NCI-H2029 (cell line): ENCODE measurements around the gene IDH3A.

ENCODE experiments used
- DNase-seq: peaks from one replicate; lab custom pipeline; 2025; lab: John Stamatoyannopoulos, UW

Gene IDH3A

DNA sequence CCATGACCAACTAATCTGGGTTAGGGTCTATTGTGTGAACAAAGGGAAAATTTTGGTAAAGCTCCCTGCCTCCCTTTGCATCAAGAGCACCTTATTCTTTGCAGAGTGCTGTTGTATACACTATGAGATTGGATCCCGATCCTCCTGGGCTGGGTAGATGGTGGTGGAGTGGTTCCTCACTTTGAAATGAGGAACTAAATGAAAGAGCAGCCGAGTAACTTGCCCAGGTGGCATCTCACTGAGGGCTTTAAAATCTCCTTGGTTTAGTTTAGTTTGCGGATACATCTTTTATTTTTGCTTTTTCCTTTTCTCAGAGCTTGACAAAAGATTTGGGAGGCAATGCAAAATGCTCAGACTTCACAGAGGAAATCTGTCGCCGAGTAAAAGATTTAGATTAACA lies 19.4 kb downstream of the IDH3A start:
- DNase-seq: no peak

DNA sequence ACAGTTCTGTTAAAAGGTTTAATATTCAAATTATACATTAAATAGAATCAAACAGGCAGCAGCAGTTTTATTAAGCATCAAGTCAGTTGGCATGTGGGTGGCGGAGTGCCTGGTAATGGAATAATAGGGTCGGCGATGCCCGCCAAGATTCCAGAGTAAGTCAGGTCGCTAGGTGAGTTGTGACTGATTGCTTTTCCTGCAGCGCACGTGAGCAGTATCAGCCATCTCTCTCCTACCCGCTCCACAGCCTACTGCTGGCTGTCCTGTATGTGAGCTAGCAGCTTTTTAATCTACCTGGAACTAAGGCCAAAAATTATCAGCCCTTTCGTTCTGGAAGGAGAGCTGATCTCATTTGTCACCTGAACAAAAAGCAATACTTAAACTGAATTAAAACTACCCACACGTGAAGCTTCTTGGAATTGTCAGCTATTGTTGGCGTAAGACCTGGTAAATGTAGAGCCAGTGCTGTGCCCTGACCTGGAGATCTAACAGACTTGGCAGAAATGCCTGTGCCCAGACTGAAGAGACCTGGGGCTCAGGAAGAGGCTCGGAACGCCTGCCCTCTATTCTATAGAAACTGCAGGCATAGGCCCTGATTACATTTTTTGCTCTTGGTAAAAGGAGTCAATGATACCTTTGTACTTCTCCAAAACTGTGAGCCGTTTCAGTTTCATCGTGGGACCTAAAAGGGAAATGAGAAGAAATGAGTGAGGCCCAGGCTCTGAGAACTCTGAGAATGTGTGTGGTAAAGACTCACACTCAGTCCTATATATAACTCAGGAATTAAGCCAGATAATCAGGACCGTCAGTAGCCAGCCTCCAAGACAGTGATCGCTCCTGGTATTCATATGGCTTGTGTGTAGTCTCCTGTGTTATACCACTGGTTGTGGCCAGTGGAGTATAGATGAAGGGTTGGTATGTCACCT lies 21.9 kb downstream of the IDH3A start:
- DNase-seq: no peak

DNA sequence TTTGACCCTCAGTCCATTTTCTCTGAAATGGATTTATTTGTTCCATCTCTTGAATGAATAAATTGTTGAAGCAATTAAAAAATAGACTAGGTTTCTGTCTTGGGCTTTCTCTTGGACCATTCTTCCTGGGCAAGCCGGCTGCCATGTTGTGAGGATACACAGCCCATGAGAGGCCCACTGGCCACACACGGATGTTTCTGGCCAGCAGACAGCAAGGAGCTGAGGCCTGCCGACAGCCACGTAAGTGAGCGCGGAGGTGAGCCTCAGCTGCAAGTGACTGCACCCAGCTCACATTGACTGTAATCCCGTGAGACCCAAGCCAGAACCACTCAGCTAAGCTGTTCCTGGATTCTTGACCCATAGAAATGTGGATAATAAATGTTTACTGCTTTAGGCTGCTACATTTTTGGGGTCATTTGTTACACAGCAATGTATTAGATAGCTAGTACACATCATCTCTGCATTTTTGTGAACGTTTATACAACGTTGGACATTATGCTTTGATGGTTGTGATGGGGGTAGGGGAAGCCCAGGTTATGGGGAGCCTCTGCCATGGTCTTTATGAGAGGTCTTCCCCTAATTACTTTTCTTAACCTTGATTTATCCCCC lies 22.8 kb downstream of the IDH3A start:
- DNase-seq: no peak

DNA sequence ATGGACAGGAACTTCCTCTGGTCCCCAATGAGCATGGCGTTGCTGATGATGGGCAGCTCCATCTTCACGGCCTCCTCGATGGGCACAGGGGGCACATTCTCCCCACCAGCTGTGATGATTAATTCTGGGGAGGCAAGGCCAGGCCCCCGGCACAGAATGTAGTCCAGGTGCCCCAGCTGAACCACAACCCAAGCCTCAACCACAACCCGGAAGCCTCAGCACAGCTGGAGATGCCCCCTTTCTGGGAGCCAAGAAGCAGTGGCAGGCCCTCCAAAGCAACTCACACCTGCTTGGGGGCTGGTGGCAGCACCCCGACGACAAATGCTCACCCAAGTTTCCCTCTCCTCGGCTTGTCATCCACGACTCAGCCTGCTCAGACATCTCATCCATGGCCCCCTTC lies 25.2 kb downstream of the IDH3A start:
- DNase-seq: no peak

DNA sequence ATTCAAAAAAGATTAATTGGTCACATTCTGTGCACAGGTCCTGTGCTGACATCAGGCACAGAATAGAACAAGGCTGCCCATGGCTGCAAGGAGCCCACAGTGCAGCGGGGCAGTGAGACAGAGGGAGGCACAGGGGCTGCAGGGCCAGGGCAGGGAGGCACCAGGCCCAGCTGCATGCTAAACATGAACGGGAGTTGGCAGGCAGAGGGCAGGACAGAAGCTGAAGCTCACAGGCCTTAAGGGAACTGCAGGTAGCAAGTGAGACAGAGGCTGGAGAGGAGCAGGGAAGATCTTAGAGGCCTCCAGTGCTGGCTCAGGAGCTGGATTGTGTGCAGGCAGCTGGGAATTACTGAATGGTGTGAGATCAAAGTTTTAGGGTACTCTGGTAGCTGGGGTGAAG lies 26.2 kb downstream of the IDH3A start:
- DNase-seq: no peak

DNA sequence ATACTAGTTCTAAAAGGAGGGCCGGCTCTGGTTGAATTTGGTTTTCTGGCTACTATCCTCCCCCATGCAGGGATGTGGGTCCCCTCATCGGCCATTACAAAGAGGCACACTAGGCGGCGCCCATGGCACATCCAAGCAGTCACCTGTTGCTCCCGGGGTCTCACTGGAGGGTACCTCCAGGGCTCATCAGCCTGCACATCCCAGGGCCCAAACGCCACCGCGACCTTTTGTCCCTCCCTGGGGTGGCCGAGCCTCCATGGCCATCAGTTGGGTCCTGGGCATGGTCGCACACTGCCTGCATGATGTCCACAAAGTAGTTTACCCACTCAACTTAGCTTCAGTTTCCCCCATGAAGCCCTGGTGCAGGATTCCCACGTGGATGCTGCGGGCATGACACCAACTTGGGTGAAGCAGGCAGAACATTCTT lies 28.3 kb downstream of the IDH3A start:
- DNase-seq: no peak

DNA sequence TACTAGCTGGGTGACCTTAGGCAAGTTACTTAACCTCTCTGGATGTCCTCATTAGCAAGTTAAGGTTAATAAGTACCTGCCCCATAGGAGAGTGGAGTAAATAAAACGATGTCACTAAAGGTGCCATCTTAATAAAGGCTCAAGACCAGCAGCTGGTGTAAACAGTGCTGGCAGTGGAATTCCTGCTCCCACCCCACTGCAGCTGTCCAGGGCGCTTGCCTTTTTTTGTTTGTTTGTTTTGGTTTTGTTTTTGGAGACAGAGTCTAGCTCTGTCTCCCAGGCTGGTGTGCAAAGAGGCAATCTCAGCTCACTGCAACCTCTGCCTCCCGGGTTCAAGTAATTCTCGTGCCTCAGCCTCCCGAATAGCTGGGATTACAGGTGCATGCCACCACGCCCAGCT lies 28.9 kb downstream of the IDH3A start:
- no peak for DNase-seq

DNA sequence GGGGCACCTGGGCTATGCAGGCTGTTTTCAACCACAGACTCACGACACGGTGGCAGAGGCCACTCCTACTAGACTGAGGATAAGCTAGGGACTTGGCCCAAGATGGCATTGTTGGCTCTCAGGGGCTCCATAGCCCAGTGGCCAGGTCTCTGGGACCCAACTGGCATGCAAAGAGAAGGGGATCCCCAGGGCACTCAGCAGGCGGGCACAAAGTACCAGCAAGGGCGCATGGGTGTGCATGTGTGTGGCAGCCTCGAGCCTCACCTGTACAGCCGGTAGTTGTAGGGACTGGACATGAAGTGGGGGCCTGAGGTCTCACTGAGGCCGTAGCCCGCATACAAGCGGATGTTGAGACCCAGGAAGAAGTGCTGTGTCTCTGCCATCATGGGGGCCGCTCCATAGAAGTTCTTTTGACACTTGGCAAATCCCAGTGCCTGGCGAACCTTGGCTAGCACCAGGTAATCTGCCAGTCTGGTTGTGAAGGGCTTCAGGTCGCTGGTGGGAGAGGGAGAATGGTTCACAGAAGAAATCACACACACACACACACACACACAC lies 30.2 kb downstream of the IDH3A start:
- no peak for DNase-seq

DNA sequence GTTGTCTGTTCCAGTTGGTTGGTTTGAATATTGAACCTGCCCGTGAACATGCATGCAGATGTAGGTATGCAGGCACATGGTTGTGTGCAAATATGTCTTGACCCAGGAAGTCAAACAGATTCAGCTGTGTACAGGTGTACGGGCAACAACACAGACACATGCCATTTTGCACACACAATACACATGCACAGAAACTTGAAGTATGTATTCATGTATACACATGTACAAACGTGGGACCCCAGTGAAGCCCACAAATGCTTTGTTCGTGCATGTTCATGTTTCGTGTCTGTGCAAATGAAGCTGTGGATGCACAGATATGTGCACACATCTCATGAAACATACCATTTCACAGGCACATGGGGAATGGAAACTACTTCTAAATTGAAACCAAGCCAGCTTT lies 30.7 kb downstream of the IDH3A start:
- DNase-seq: no peak

DNA sequence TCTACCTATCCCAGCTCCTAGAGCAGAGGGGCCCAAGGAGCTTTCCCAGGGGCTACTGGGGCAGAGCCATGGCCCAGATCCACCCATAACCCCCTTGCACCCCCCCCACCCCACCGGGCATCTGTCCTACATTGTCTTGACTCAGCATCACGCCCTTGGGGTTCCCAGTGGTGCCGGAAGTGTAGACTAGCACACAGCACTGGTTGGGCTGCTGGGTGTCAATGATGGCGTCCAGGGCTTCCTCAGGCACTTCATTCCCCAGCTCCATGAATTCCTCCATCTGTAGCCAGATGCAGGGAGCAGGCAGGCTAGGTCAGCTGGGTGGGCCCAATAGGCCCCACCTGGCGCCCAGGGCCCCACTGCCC lies 33.2 kb downstream of the IDH3A start:
- DNase-seq: no peak

DNA sequence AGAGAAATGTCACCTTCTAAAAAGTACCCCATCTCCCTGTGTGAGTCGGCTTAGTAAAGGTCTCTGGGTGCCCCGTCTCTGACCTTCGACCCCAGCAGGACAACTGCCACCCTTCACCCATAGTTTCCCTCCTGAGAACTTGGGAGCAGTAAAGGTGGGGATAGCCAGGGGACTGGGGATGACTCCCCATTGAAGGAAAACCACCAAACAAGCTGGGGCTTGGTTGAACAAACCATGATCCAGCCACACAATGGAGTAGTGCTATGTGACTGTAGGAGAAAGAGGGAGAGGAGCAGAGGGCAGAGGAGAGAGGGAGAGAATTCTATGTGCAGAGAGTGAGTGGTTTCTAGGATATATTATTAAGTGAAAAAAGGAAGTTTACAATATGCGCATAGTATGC lies 33.7 kb downstream of the IDH3A start:
- no peak for DNase-seq

DNA sequence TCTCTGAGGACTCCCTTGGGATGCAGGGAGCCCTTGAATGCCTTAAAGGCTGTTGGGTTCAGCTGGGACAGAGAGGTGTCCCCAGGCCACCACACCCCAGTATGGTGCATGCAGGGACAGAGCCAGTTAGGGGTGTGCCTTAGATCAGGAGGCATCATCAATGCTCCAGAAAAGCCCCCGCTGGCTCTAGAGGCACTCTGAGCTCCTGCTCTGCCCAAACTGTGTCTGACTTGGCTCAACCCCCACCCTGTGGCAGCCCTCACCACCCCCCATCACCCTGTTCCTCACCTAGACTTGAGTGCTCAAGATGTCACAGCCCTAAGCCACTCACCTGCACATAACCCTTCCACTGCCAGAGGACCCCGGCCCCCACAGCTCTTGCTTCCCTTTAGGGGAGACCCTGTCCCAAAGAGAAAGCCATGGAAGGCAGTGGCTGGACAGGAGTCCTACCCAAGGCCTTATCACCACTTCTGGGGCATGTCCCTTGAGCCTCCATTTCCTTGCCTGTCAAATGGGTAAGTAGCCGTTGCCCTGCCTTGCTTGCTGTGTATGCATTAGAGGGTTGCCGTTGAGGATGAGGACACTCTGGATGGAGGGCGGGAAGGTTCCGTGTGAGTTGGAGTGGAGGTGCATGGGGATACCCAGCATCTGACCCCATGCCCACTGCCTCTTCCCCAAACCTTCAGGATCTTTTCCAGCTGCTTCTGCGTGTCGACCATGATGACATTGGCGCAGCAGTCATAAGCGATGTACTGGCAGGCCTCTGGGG lies 43.8 kb downstream of the IDH3A start:
- DNase-seq: no peak

DNA sequence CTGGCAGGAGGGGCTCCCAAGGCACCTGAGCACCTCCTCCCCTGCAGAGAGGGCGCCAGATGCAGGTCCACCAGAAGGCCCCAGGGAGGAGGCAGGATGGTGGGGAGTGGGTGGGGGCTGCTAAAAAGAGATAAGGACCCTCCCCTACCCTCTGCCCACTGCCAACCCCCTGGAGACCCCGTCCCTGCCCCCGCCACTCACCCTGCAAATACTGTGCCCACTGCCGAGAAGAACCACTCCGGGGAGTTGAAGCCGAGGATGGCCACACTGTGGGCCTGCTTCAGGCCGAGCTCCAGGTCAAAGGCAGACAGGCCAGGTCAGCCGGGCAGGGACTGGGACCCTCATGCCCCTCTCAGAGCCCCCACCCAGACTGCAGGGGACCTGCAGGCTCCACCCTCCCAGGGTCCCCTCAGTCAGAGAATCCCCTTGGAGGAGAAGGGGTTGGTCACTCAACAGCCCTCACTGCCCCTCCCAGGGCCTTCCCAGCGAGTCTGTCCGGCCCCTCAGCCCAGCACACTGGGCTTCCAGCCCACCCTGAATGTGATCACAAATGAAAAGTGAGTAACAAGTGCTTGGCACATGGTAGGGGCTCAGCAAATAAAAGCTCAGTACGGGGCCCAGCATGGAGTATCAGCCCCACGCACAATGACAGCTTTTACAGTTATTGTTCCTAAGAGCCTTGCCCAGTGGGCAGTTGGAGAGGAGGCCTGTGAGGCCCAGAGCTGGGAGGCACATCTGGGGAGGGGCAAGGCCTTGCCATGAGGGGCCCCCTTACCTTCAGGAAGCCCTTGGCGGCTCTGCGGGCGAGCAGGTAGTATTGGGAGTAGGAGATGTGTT lies 44.8 kb downstream of the IDH3A start:
- no peak for DNase-seq

DNA sequence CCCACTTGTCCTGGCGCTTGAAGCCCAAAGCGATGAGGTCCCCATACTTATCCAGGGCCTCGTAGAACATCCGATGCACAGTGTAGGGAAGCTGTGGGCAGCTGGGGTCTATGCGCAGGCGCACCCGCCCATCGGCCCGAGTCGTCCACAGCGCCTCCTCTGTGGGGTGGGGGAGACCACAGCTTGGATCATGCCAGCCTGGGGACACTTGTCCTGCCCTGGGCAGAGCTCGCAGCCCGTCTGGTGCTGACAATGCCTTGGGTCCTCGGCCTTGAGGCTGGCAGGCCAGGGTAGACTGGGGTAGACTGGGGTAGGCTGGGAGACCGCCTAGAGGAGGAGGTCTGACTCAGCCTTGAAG lies 45.4 kb downstream of the IDH3A start:
- DNase-seq: no peak

DNA sequence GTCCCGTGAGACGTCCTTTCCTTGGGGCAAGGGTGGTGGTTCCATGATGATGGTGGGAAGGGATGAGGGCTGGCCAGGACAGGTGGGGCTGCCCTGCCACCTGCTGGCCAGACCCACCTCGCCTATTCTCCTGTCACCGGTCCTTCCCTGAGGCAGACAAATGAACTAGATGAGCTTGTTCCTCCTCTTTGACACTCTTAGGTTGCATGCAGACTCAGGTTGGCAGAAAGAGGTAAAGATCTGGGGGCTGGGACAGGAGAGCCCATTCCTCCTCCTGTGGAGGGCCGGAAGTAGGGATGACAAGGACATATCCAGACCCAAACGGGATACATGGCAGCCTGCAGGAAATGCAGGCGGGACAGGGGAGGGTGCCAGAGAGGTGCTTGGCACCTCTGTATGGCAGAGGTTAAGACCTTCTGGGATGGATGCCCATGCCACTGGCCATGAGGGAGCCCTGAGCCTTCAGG lies 46.6 kb downstream of the IDH3A start:
- no peak for DNase-seq

DNA sequence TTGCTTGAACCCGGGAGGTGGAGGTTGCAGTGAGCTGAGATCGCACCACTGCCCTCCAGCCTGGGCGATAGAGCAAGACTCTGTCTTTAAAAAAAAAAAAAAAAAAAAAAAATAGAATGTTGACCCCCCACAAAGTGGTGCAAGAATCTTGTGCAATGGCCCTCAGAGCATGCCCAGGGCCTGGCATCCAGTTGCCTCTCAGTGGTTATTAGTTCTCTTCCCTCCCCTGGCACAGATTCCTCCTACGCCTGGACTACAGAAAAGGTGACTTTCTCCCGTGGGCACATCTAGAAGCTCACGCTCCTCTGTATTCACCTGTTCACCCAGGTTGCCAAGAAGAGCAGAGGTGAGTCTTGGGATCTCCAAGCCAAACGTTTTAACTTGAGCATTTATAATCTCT lies 48.5 kb downstream of the IDH3A start:
- DNase-seq: no peak

DNA sequence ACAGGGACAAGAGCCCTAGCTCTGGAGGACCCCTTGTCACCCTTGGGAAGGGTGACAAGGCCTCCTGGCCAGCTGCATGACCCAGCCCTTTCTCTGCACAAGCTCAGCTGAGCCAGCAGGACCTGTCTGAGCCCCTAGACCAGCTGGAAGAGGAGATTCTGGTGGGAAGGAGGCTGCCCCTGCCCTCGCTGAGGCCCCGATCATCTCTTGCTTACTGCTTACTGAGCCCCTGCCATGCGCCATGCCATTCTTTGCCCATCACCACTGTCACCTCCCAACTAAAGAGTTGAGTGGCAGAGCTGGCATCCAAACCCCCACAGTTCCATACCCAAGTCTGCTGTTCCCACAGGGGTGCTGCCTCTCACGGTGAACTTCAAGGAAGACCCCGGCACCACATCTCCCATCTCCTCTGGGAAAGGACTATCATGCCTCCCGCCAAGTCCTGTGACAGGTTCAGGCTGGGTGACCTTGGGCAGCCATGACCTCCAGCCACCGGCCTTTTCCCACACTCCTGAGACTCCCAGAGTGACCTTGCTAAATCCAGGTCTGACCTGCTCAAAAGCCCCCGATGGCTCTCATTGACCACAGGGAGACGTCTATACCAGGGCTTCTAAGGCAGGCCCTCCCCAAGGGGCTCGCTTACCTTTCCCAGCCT lies 51.2 kb downstream of the IDH3A start:
- no peak for DNase-seq

DNA sequence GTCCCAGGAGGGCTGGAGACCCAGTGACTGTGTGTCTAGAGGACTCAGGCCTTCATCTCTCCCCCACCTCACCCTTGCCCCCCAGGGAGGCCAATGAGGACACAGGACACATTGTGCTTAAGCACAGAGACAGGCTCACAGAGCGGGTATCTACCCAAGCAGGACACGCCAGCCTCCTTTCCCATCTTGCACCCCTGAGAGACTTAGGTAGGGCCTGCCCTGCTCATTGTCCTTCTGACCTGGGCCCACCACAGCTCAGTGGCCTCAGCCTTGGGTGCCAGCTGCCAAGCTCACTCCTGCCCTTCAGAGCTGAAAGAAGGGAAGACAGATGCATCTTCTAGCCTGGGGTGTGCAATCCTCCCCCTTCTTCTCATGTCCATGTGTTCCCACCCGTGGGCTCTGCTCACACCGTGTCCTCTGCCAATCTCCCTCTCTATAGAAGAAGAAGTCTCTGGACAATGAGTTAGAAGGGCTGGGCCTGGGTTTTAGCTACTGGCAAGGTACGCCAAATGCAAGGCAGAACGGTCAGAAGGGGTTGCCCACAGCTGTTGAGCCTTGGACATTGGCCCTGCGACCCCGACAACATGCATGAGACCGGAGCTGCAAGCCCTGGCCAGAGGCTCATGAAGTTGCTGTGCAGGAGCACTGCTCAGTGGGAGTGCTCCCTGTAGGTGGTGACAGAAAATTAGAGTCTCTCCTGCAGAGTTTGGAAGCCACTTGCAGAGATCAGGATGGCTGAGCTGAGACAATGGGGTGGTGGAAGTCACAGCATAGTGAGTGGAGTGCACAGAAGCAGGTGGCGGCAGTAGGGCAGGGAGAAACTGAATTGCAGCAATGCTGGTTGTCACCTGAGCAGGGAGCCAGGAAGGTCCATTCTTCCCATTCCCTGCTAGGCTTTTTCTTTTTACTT lies 52.4 kb downstream of the IDH3A start:
- DNase-seq: no peak

DNA sequence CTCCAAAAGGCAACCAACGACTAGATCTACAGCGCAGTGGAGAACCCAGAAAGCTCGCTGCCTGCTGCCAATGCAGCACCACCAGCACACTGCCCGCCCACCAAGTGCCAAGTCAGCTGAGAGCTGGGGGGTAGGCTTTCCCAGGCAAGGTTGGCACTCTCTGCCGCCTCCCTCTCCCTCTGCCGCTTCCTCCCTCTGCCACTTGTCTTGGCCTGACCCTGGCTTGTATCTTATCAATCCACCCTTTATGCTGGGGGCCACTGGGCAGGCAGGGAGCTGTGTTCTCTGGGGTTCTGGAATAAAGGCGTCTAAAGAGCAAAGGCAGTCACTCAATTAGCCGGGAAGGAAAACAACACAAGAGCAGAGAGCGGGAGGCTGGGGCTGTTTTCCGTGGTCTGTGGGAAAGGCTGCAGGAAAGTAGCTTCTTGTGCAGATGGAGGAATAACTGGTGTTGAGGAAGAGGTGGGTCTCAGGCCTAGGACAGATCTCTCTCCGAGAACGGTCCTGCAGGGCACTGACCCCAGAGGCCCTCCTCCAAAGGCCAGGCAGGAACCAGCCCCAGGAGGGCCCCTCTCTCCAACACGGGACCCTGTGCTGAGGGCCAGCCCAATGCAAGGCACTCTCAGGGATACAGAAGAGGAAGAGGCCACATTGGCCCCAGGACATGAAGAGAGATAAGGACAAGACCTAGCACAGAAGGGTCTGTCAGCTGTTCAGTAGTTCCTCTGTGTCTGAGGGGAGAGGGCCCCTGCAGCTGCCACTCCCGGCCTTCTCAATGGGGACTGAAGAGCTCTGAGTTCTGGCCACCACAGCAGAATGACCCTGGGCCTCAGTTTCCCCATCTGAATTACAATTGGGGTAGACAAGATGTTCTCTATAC lies 54.4 kb downstream of the IDH3A start:
- DNase-seq: no peak
